Fibroblast of the aortic adventitia (primary cell): Measurements from ENCODE around the gene LMO7. TPM values are rescaled to one million over a fixed set of nuclear protein-coding genes. Genes with fewer than 3 reads are reported as not detected.

Experiments used
- DNase-seq: peaks from one replicate; pipeline ENCODE4 v3.0.0-alpha.2; 2010; ENCODE audit warnings: low read depth
- H3K4me3 ChIP-seq: 2 replicates; pipeline ENCODE4 v1.5.1; 2011; ENCODE audit warnings: low read depth, mild to moderate bottlenecking, control low read depth, low read length, moderate library complexity
- total RNA-seq: library from RNA; depleted of rRNA; stranded (reverse); fragments of >200 nt; gene quantifications from 2 replicates; pipeline ENCODE4 v1.2.3, GENCODE V29; 2012; ENCODE audit warnings: low replicate concordance
- TF ChIP-seq, protein P1 (sequence below): IDR thresholded peaks from 2 replicates; pipeline ENCODE4 v1.5.1; 2011; ENCODE audit warnings: mild to moderate bottlenecking, low read length, control low read depth, inconsistent platforms; ENCODE audit not compliant: insufficient read depth

Gene LMO7
- total RNA-seq, 1 donor, result 221 TPM

DNA sequence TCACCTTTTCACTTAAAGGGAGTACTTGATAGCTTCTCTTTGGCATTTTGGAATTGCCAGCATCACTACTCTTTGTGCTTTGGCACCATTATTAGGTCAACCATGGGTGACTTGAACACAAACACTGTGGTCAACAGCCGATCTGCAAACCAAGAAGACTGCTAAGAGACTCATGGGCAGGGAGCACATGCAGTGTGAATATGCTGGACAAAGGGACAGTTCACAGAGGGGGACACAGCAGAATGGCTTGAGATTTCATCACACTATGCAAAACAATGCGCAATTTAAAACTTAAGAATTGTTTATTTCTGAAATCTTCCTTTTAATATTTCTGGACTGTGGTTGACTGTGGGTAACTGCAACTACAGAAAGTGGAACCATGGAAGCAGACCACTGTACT lies 64.4 kb downstream of the LMO7 start:
- TF ChIP-seq, protein P1, sequence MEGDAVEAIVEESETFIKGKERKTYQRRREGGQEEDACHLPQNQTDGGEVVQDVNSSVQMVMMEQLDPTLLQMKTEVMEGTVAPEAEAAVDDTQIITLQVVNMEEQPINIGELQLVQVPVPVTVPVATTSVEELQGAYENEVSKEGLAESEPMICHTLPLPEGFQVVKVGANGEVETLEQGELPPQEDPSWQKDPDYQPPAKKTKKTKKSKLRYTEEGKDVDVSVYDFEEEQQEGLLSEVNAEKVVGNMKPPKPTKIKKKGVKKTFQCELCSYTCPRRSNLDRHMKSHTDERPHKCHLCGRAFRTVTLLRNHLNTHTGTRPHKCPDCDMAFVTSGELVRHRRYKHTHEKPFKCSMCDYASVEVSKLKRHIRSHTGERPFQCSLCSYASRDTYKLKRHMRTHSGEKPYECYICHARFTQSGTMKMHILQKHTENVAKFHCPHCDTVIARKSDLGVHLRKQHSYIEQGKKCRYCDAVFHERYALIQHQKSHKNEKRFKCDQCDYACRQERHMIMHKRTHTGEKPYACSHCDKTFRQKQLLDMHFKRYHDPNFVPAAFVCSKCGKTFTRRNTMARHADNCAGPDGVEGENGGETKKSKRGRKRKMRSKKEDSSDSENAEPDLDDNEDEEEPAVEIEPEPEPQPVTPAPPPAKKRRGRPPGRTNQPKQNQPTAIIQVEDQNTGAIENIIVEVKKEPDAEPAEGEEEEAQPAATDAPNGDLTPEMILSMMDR, result no peak

DNA sequence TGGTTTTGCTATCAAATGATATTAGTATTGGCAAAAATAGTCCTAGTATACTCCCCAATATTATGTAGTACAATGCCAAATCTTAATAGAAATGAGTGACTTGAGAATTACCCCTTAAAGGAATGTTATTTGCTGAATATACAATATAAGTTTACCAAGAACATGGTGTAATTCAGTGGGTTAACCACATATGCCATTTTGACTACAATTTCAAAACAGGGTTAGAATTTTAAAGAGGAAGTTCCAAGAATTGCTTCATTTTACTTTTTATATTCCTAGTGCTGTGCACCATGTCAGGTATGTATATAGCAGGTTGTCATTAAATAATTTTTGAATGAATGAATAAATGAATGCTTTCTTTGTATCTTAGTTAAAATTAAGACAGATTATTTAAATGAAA lies 66.3 kb downstream of the LMO7 start:
- DNase-seq, result no peak
- no peak overlapping the region for H3K4me3 ChIP-seq
- TF ChIP-seq, protein P1, result no peak

More for the DNA sequence above, 64.4 kb downstream of the LMO7 start:
- no peak for DNase-seq
- H3K4me3 ChIP-seq, result no peak overlapping the region

DNA sequence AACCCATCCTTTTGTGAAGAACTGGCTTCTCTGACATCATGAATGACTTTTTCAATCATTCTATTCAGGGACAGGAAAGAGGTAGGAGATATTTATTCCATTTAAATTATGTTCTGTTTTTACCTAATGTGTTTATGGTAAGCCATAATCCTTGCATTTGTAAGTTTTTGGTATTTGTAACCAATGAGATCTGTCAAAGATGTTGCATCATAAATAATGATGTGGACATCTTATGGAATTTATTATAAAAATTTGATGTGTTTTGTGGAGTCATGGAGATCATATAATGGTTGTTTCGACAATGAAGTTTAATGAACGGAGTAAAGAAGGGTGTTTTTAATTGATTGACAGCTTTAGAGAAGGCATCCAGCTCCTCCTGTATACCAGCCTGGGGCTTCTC lies 67.6 kb downstream of the LMO7 start:
- no peak overlapping the region for H3K4me3 ChIP-seq
- TF ChIP-seq, protein P1, result no peak
- DNase-seq, result no peak

DNA sequence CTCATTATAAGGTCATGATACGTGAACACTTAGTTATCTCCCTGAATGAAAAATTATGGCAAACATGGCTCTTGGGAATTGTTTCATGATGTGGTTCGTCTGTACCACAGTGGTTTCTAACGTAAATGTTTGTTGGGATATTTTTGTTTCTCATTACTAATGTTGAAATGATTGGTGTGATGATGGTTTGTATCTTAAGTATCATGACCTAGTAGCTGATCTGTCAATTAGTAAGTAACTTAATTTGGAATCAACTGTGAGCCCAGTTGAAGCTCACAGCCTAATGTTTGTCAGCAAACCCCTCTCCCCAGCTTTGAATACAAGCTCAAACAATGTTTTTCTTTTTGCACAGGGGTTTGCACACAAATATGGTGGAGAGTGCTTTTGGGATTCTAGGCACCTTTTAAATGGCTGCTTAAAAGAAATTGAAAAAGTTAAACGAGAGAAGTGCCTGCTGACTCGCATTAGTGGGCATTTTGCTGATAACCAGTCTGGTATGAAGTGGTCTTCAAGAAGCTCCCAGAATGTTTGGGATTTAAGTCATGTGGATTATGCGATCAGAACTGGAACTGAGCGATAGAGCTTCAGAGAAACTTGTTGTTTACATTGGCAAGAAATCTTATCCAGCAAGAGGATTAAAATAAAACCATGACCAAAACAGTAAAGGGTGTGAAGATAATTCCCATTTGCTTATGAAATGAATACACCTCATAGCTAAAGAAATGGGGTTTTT lies 68.2 kb downstream of the LMO7 start:
- DNase-seq, result peak; percentile 86
- no peak overlapping the region for H3K4me3 ChIP-seq
- TF ChIP-seq, protein P1, result no peak

DNA sequence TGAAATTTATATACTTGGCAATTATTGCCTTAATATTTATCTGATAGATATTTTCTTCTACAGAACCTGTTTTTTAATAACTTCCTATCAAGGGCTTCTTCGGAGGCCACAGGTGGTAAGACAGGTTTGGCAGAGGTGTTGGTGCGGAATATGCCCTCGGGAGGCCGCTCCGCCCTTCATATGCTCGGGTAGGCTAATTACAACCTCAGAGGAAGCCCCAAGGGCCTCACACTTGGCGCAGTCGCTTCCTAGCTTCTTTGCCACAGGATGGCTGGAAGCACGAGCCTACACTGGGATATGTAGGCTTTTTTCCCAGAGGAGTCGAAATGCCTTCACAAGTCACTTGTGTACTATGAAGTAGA lies 68.8 kb downstream of the LMO7 start:
- H3K4me3 ChIP-seq, result no peak overlapping the region
- no peak for DNase-seq
- TF ChIP-seq, protein P1, result no peak

DNA sequence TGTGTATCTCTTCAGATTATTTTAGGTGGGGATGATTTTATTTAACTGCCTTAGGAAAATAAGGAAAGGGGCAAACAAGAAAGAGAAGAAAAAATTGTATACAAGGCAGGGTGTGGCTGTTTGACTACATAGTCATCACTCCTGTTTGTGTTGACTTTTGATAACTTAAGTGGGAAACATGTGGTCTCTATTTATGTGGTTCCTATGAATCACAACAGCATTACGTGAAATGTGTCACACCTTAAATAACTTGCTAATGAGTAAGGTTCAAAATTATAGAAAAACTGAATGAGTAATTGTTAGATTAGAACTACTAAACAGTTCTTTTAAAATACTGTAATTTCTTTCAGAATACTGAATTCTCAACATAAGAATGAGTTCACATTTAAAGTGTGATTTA lies 69.3 kb downstream of the LMO7 start:
- TF ChIP-seq, protein P1, result no peak
- peak; percentile 86 for DNase-seq
- H3K4me3 ChIP-seq, result no peak overlapping the region

DNA sequence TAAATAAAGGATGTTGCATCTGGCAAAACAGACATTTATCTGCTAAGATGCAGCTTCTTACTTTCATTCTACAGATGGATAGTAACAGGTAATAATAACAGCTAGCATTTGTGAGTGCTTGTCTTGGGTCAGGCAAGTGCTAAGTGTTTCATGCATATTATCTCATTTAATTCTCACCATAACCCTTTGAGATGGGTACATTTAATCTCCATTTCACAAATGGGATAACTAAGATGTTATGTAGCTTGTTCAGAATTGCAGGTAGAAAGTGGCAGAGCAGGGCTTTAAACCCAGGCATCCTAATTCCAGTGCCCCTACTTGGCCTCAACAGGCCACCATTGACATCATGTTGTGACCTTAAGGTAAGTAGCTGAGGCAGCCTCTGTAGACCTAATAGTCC lies 69.8 kb downstream of the LMO7 start:
- no peak overlapping the region for H3K4me3 ChIP-seq
- DNase-seq, result no peak
- TF ChIP-seq, protein P1, result no peak
